Muscle of arm (tissue), 12 donors: ENCODE measurements around the gene CNNM4. TPM values are rescaled to one million over a fixed set of nuclear protein-coding genes. Genes with fewer than 3 reads are reported as not detected.
A peak's percentile ranks its signal among the peaks of the same experiment; 100 is the strongest.

Experiments used
- DNase-seq: peaks from one replicate; pipeline ENCODE4 v3.0.0-alpha.2; 2013
- polyA plus RNA-seq, 12 donors: library from polyadenylated mRNA; unstranded; fragments of 120-200 nt; gene quantifications; one replicate each; pipeline ENCODE4 v1.2.1, GENCODE V29; 2013; ENCODE audit not compliant: insufficient read length in 12 of 12

CNNM4 gene
- polyA plus RNA-seq, 12 donors: 16.7 to 42.7 (median 25.5) TPM; not detected in 1

GRCh38 chr2:96856776-96857666, 96.3 kb downstream of the CNNM4 start:
- no peak for DNase-seq

- DNase-seq: peak; percentile 99
Measured at GRCh38 chr2:96857667-96858372, 97.1 kb downstream of the CNNM4 start, which contains the start of gene ANKRD39. Gene ANKRD39, minus strand, starts transcription at chr2:96858016. Its CDS starts 29 bp downstream, at chr2:96857987.

- no peak for DNase-seq
Measured at GRCh38 chr2:96859099-96859649, 98.5 kb downstream of the CNNM4 start.

GRCh38 chr2:96859681-96860064, 99.0 kb downstream of the CNNM4 start:
- no peak for DNase-seq

- no peak for DNase-seq
Measured at GRCh38 chr2:96860065-96861029, 99.6 kb downstream of the CNNM4 start.

GRCh38 chr2:96861074-96861473, 100.4 kb downstream of the CNNM4 start:
- DNase-seq: no peak

Other genes with a start within 250 kb of the CNNM4 start
- 10 to 100 TPM in 11 of 12 donors, not detected in 1; 16.4 to 41.6 (median 25.9) TPM for gene ARID5A, start 224.2 kb upstream of the CNNM4 start, polyA plus RNA-seq
- 10 to 100 TPM in 11 of 12 donors, not detected in 1; 27.3 to 40.5 (median 34.2) TPM for gene KANSL3, start 122.6 kb upstream of the CNNM4 start, polyA plus RNA-seq
- 1 to 10 TPM in 7 of 12 donors, under 1 TPM in 3, not detected in 2; 0.35 to 3.8 (median 2.1) TPM for gene FER1L5, start 118.1 kb upstream of the CNNM4 start, polyA plus RNA-seq
- 10 to 100 TPM in 11 of 12 donors, not detected in 1; 19.1 to 32.5 (median 26.8) TPM for gene LMAN2L, start 20.8 kb upstream of the CNNM4 start, polyA plus RNA-seq
- 10 to 100 TPM in 11 of 12 donors, not detected in 1; 12.6 to 38.3 (median 22.0) TPM for gene CNNM3, start 55.4 kb downstream of the CNNM4 start, polyA plus RNA-seq
- gene ANKRD23, start 83.1 kb downstream of the CNNM4 start, polyA plus RNA-seq: 100 to 1,000 TPM in 1 of 12 donors, 10 to 100 TPM in 7, 1 to 10 TPM in 3, not detected in 1; 2.9 to 594 (median 13.9) TPM
- gene ANKRD39, start 97.1 kb downstream of the CNNM4 start, polyA plus RNA-seq: 1 to 10 TPM in 10 of 12 donors, not detected in 2; 5.5 to 9.4 (median 7.2) TPM
- gene SEMA4C, start 109.2 kb downstream of the CNNM4 start, polyA plus RNA-seq: 10 to 100 TPM in 11 of 12 donors, not detected in 1; 24.7 to 38.9 (median 27.5) TPM
- gene FAM178B, start 225.7 kb downstream of the CNNM4 start, polyA plus RNA-seq: 1 to 10 TPM in 5 of 12 donors, under 1 TPM in 5, not detected in 2; 0.44 to 1.9 (median 1.0) TPM